GM12878 (cell line): ENCODE measurements around the gene FAM81A. TPM values are rescaled to one million over a fixed set of nuclear protein-coding genes. Genes with fewer than 3 reads are reported as not detected.

Experiments
- ATAC-seq: fragments of 200-7000 bp; cut with Tn5 transposase; 3 replicates; pipeline ENCODE4 v1.9.1; 2020; ENCODE audit warnings: mild to moderate bottlenecking, moderate library complexity
- BruUV-seq: library from RNA; stranded (reverse); fragments of 400-500 nt; replicated peaks from 2 replicates; lab custom pipeline; 2021; lab: Mats Ljungman, UMichigan
- CTCF ChIA-PET: fragments of 300-600 bp; sonication (Branson Sonifier 250); formaldehyde crosslinking; extraction: SDS; loops from one replicate; lab custom pipeline; 2021; ENCODE audit warnings: inconsistent platforms; lab: Yijun Ruan, JAX
- POLR2A ChIA-PET: fragments of 350-600 bp; formaldehyde crosslinking; extraction: SDS; loops from one replicate; lab custom pipeline; 2021; ENCODE audit warnings: inconsistent platforms; lab: Charles Lee
- RAD21 ChIA-PET: fragments of 300-600 bp; sonication (Branson Sonifier 250); formaldehyde crosslinking; loops from one replicate; lab custom pipeline; 2023; ENCODE audit warnings: antibody characterized with exemption; ENCODE audit not compliant: unreplicated experiment; lab: Charles Lee
- SMC1A ChIA-PET: fragments of 300-600 bp; sonication (Branson Sonifier 250); formaldehyde crosslinking; loops from one replicate; lab custom pipeline; 2023; ENCODE audit not compliant: unreplicated experiment, uncharacterized antibody; lab: Charles Lee
- DNase-seq: peaks from one replicate; pipeline ENCODE4 v3.0.0-alpha.2; 2011; ENCODE audit warnings: low read depth, low spot score
- FAIRE-seq: peaks from 3 replicates; lab custom pipeline; 2011; peaks lifted over from hg19 to GRCh38; lab: Jason Lieb, UNC
- H2AFZ ChIP-seq: 2 replicates; pipeline ENCODE4 v1.6.0; 2011; ENCODE audit warnings: low read depth, low read length, control low read depth; ENCODE audit not compliant: control insufficient read depth
- H3K27ac ChIP-seq: 2 replicates; pipeline ENCODE4 v1.5.1; 2011; ENCODE audit warnings: control low read depth; ENCODE audit not compliant: control insufficient read depth, insufficient read depth
- H3K27me3 ChIP-seq, 2 experiments: replicated peaks in 1 of 2; 2 replicates each; pipeline versions ENCODE4 v1.6.0 to v1.6.1; 2011; ENCODE audit warnings: low read length in 1 of 2; ENCODE audit not compliant: control insufficient read depth in 2 of 2, insufficient read depth in 2 of 2
- H3K36me3 ChIP-seq, 2 experiments: 2 replicates each; pipeline ENCODE4 v1.5.1; 2011; ENCODE audit warnings: low read length in 1 of 2; ENCODE audit not compliant: control insufficient read depth in 2 of 2, insufficient read depth in 2 of 2
- H3K4me1 ChIP-seq: 2 replicates; pipeline ENCODE4 v1.6.1; 2011; ENCODE audit warnings: mild to moderate bottlenecking, low read length, moderate library complexity, mixed read lengths; ENCODE audit not compliant: control insufficient read depth, insufficient read depth
- H3K4me2 ChIP-seq: 2 replicates; pipeline ENCODE4 v1.6.0; 2011; ENCODE audit warnings: control low read depth; ENCODE audit not compliant: control insufficient read depth, insufficient read depth
- H3K4me3 ChIP-seq: fragments of 200-600 bp; sonication (generic); 2 replicates; pipeline ENCODE4 v1.5.1; 2016
- H3K79me2 ChIP-seq: 2 replicates; pipeline ENCODE4 v1.6.0; 2011; ENCODE audit warnings: low read length; ENCODE audit not compliant: control insufficient read depth, insufficient read depth
- H3K9ac ChIP-seq: 2 replicates; pipeline ENCODE4 v1.8.0; 2011; ENCODE audit warnings: low read length, control low read depth, mixed read lengths; ENCODE audit not compliant: control insufficient read depth, insufficient read depth
- H3K9me3 ChIP-seq: replicated peaks from 3 replicates; pipeline ENCODE4 v1.5.1; 2011; ENCODE audit warnings: mild to moderate bottlenecking, low read length; ENCODE audit not compliant: control insufficient read depth, insufficient read depth
- H4K20me1 ChIP-seq: 2 replicates; pipeline ENCODE4 v1.6.0; 2011; ENCODE audit not compliant: control insufficient read depth, insufficient read depth
- BACH1 ChIP-seq: fragments of 450-650 bp; IDR thresholded peaks from 2 replicates; pipeline ENCODE4 v1.6.1; 2017; ENCODE audit warnings: mild to moderate bottlenecking, borderline replicate concordance
- CEBPB ChIP-seq, 2 experiments: fragments of 150-350 bp in 1 of 2; IDR thresholded peaks; 2 replicates each; pipeline ENCODE4 v1.6.1; 2012 to 2014; ENCODE audit warnings: low read depth in 2 of 2, low read length in 2 of 2, borderline replicate concordance in 1 of 2, inconsistent platforms in 1 of 2
- FOXM1 ChIP-seq: IDR thresholded peaks from 2 replicates; pipeline ENCODE4 v1.6.1; 2012; ENCODE audit warnings: low read depth, mild to moderate bottlenecking, inconsistent platforms, low read length, moderate library complexity
- KDM1A ChIP-seq: fragments of 200-600 bp; sonication (generic); IDR thresholded peaks from 2 replicates; pipeline ENCODE4 v1.6.1; 2016; ENCODE audit warnings: borderline replicate concordance
- MTA2 ChIP-seq: fragments of 450-650 bp; IDR thresholded peaks from 2 replicates; pipeline ENCODE4 v1.6.1; 2016; ENCODE audit warnings: low read depth, mild to moderate bottlenecking, moderate library complexity
- PAX8 ChIP-seq: fragments of 450-650 bp; IDR thresholded peaks from 2 replicates; pipeline ENCODE4 v1.6.1; 2017; ENCODE audit warnings: mild to moderate bottlenecking, moderate library complexity
- RFX5 ChIP-seq: IDR thresholded peaks from 2 replicates; pipeline ENCODE4 v1.6.1; 2011; ENCODE audit warnings: low read depth, low read length, improper control_type of control experiment
- SP1 ChIP-seq: IDR thresholded peaks from one replicate; pipeline ENCODE4 v1.6.1; 2011; ENCODE audit warnings: low read depth, low read length
- TCF12 ChIP-seq: IDR thresholded peaks from 2 replicates; pipeline ENCODE4 v1.6.1; 2011; ENCODE audit warnings: low read depth, mild to moderate bottlenecking, low read length
- TCF7 ChIP-seq: IDR thresholded peaks from 2 replicates; pipeline ENCODE4 v1.6.1; 2014; ENCODE audit warnings: antibody characterized with exemption, borderline replicate concordance
- ZNF274 ChIP-seq: IDR thresholded peaks from one replicate; pipeline ENCODE4 v1.8.0; 2011; ENCODE audit not compliant: insufficient read length, insufficient read depth
- WGBS: methylation state at CpG from one replicate; pipeline ENCODE4 v1.1.6; 2016; ENCODE audit warnings: low lambda C conversion rate; ENCODE audit not compliant: insufficient replicate concordance, insufficient coverage; ENCODE audit errors: missing lambda C conversion rate; 5-methylcytosine and 5-hydroxymethylcytosine counted together
- in situ Hi-C: fragments of 300-500 bp; cut with MboI; formaldehyde crosslinking; loops from 9 replicates; pipeline ENCODE4 v1.14.3; 2018; ENCODE audit warnings: mixed read lengths
- intact Hi-C: fragments of 100-400 bp; cut with micrococcal nuclease; formaldehyde crosslinking; loops from one replicate; pipeline ENCODE4 v1.14.2; 2022; ENCODE audit not compliant: unreplicated experiment
- polyA plus RNA-seq, 11 experiments: library from polyadenylated mRNA; depleted of rRNA in 4 of 11; unstranded in 6 of 11; stranded (reverse) in 5 of 11; fragments of >200 nt; fragmentation: Nextera tagmentation in 4 of 11; fragmentation: Illumina TruSeq in 1 of 11; extraction: Ambion mirVana in 4 of 11; extraction: Trizol in 1 of 11; gene quantifications; 1 replicate in 1 of 11; 2 replicates in 10 of 11; pipeline versions ENCODE4 v1.2.1 to v1.2.3, GENCODE V29; 2011 to 2016; ENCODE audit warnings: inconsistent platforms in 2 of 11, missing spikeins in 2 of 11, low read depth in 1 of 11
- total RNA-seq, 4 experiments: library from RNA; depleted of rRNA in 3 of 4; stranded (reverse); fragments of >200 nt in 3 of 4; fragmentation: Illumina TruSeq in 1 of 4; extraction: Trizol in 1 of 4; gene quantifications; 2 replicates each; pipeline versions ENCODE4 v1.2.1 to v1.2.3, GENCODE V29; 2013 to 2021
- TF ChIP-seq, protein P1 (sequence below): IDR thresholded peaks from 2 replicates; pipeline ENCODE4 v1.6.1; 2012; ENCODE audit warnings: low read depth, low read length, improper control_type of control experiment
- TF ChIP-seq, protein P2 (sequence below): IDR thresholded peaks from 2 replicates; pipeline ENCODE4 v1.6.1; 2012; ENCODE audit warnings: low read depth, low read length, improper control_type of control experiment

The FAM81A gene
- total and polyA plus RNA-seq, 10 of the 15 experiments (the other 5 are each of a cell fraction or from before 2014, with no cell fraction given), result 0.18 to 34.5 (median 16.2) TPM

DNA sequence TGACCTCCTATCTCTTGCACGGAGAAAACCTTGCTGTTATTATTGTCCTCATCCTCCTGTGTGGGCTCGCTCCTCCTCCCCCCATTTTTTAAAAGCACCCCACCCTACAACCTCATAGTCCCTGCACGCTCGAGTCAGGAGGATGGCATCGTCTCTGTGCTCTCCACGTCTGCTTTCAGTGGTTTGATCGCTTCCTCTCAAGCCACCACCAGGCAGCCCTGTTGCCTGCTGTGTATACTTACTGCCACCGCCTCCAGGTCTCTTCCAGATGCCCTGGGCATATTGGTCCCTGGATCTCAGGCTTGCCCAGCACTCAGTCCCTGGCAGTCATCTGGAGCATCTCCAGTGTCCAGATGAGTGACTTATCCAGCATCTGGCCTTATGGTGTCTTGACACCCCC is 131.5 kb downstream of the FAM81A start:
- Histone ChIP-seq H3K4me1 (no peaks in the 10 kb centered on the region), H3K36me3 (no peaks in the 10 kb centered on the region), H2AFZ (no peak overlapping the region), H3K27me3 (no peaks in the 10 kb centered on the region), H3K4me3 (no peak overlapping the region), H4K20me1 (no peaks in the 10 kb centered on the region)
- peak; percentile 41; the same call in 1 of the 3 replicates for ATAC-seq
- DNase-seq, result no peak
- BruUV-seq, result no TSS peak
- no peak for FAIRE-seq
- ChIA-PET POLR2A (no interaction called here), RAD21 (no interaction called here)
- 41% methylated on average over 8 of the region's 8 CpGs for WGBS
- no peak for TF ChIP-seq TCF12
- no peak for TF ChIP-seq CEBPB (IDR thresholded peaks at IDR 0.05; ENCODE audit: borderline replicate concordance in 1 of 2, low read depth in 2 of 2, low read length in 2 of 2)
- TF ChIP-seq TCF7, result no peak
- no peak for TF ChIP-seq BACH1
- no peak for TF ChIP-seq RFX5
- no peak for TF ChIP-seq ZNF274
- no peak for TF ChIP-seq KDM1A
- TF ChIP-seq MTA2, result no peak
- TF ChIP-seq, all 136 proteins: peak for 0
- Histone ChIP-seq H3K4me2 (no peak overlapping the region), H3K27ac (no peak overlapping the region), H3K9me3 (no peaks in the 10 kb centered on the region), H3K79me2 (no peaks in the 10 kb centered on the region), H3K9ac (no peak overlapping the region)
- ChIA-PET SMC1A (no interaction called here), CTCF (no interaction called here)
- intact Hi-C loops, result no loop called here
- in situ Hi-C loops, result no loop called here

DNA sequence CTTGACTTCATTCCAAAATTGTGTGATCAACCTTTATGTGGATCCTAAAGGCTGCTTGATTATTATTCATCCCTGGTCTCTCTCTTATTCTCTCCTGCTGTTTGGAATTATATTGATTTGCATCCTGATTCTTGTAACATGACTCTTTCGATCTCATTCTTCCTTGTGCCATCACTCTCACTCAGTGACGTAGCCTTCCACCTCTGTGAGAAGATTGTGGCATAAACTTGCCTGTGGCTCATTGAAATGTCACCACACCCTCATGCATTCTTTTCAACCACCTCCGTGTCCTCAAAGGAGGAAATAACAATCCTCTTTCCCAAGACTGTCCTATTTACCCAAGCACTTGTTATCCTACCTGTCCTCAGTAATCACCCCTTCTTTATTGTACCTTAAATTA is 132.3 kb downstream of the FAM81A start:
- no peaks in the 10 kb centered on the region for H3K9me3 ChIP-seq
- ChIA-PET POLR2A (interaction anchor here (0.6 kb wide), 1 partner anchor 54 kb away, joined by 5 read pairs; no protein-coding TSS in a partner anchor), RAD21 (no interaction called here), SMC1A (no interaction called here), CTCF (no interaction called here)
- no peak overlapping the region for H2AFZ ChIP-seq
- no TSS peak for BruUV-seq
- no peaks in the 10 kb centered on the region for H3K4me1 ChIP-seq
- H3K27me3 ChIP-seq, result no peaks in the 10 kb centered on the region
- no peak overlapping the region for H3K9ac ChIP-seq
- 78% methylated on average over 3 of the region's 3 CpGs for WGBS
- in situ Hi-C loops (no loop called here), intact Hi-C loops (no loop called here)
- no peak overlapping the region for H3K4me2 ChIP-seq
- DNase-seq (no peak), FAIRE-seq (peak; percentile 54), ATAC-seq (no peak)
- H4K20me1 ChIP-seq, result no peaks in the 10 kb centered on the region
- H3K36me3 ChIP-seq, result no peaks in the 10 kb centered on the region
- no peak overlapping the region for H3K27ac ChIP-seq
- no peaks in the 10 kb centered on the region for H3K79me2 ChIP-seq
- H3K4me3 ChIP-seq, result no peak overlapping the region
- TF ChIP-seq PAX8 (no peak), FOXM1 (no peak), SP1 (no peak)
- TF ChIP-seq, protein P1, sequence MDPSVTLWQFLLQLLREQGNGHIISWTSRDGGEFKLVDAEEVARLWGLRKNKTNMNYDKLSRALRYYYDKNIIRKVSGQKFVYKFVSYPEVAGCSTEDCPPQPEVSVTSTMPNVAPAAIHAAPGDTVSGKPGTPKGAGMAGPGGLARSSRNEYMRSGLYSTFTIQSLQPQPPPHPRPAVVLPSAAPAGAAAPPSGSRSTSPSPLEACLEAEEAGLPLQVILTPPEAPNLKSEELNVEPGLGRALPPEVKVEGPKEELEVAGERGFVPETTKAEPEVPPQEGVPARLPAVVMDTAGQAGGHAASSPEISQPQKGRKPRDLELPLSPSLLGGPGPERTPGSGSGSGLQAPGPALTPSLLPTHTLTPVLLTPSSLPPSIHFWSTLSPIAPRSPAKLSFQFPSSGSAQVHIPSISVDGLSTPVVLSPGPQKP, result no peak
- TF ChIP-seq, protein P2, sequence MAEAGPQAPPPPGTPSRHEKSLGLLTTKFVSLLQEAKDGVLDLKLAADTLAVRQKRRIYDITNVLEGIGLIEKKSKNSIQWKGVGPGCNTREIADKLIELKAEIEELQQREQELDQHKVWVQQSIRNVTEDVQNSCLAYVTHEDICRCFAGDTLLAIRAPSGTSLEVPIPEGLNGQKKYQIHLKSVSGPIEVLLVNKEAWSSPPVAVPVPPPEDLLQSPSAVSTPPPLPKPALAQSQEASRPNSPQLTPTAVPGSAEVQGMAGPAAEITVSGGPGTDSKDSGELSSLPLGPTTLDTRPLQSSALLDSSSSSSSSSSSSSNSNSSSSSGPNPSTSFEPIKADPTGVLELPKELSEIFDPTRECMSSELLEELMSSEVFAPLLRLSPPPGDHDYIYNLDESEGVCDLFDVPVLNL, result no peak
